Peyer's patch (tissue), 4 donors: Measurements from ENCODE around the gene MSANTD7.
A peak's percentile ranks its signal among the peaks of the same experiment; 100 is the strongest.

ENCODE experiments used
- POLR2A ChIP-seq, 2 donors: fragments of 450-650 bp; IDR thresholded peaks; one replicate each; pipeline ENCODE4 v1.5.1; 2017; ENCODE audit warnings: antibody characterized with exemption in 2 of 2, mild to moderate bottlenecking in 2 of 2, moderate library complexity in 2 of 2
- TF ChIP-seq, protein P1 (sequence below), 6 experiments: fragments of 450-650 bp in 4 of 6; fragments of 200-600 bp in 2 of 6; sonication (generic) in 1 of 6; IDR thresholded peaks; one replicate each; pipeline ENCODE4 v1.5.1; 2017 to 2019; ENCODE audit warnings: antibody characterized with exemption in 6 of 6, mild to moderate bottlenecking in 3 of 6, moderate library complexity in 1 of 6

- TF ChIP-seq, protein P1, sequence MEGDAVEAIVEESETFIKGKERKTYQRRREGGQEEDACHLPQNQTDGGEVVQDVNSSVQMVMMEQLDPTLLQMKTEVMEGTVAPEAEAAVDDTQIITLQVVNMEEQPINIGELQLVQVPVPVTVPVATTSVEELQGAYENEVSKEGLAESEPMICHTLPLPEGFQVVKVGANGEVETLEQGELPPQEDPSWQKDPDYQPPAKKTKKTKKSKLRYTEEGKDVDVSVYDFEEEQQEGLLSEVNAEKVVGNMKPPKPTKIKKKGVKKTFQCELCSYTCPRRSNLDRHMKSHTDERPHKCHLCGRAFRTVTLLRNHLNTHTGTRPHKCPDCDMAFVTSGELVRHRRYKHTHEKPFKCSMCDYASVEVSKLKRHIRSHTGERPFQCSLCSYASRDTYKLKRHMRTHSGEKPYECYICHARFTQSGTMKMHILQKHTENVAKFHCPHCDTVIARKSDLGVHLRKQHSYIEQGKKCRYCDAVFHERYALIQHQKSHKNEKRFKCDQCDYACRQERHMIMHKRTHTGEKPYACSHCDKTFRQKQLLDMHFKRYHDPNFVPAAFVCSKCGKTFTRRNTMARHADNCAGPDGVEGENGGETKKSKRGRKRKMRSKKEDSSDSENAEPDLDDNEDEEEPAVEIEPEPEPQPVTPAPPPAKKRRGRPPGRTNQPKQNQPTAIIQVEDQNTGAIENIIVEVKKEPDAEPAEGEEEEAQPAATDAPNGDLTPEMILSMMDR (IDR thresholded peaks at IDR 0.05): peak in 1 of 6 experiments; percentile 18
- peak; percentile 70 to 73 for TF ChIP-seq POLR2A (IDR thresholded peaks at IDR 0.05)
These were observed 40.4 kb downstream of the MSANTD7 start, which contains the start of gene SUV39H2 for GRCh38 chr10:14878266-14879123.
